Rectal smooth muscle tissue (tissue), 1 donor: ENCODE data around the gene ETNPPL.

Experiments used
- H3K27ac ChIP-seq: one replicate; pipeline ENCODE4 v1.7.0; 2013; ENCODE audit warnings: low read depth, low read length, inconsistent platforms
- H3K27me3 ChIP-seq: one replicate; pipeline ENCODE4 v1.7.0; 2013; ENCODE audit warnings: low read length; ENCODE audit not compliant: control insufficient read depth, insufficient read depth
- H3K36me3 ChIP-seq: one replicate; pipeline ENCODE4 v1.7.0; 2013; ENCODE audit warnings: low read length; ENCODE audit not compliant: control insufficient read depth, insufficient read depth
- H3K4me1 ChIP-seq: one replicate; pipeline ENCODE4 v1.7.0; 2013; ENCODE audit warnings: low read length; ENCODE audit not compliant: control insufficient read depth, insufficient read depth
- H3K4me3 ChIP-seq: one replicate; pipeline ENCODE4 v1.7.0; 2013; ENCODE audit warnings: low read length
- H3K9ac ChIP-seq: one replicate; pipeline ENCODE4 v1.7.0; 2013; ENCODE audit warnings: low read length

The ETNPPL gene

DNA sequence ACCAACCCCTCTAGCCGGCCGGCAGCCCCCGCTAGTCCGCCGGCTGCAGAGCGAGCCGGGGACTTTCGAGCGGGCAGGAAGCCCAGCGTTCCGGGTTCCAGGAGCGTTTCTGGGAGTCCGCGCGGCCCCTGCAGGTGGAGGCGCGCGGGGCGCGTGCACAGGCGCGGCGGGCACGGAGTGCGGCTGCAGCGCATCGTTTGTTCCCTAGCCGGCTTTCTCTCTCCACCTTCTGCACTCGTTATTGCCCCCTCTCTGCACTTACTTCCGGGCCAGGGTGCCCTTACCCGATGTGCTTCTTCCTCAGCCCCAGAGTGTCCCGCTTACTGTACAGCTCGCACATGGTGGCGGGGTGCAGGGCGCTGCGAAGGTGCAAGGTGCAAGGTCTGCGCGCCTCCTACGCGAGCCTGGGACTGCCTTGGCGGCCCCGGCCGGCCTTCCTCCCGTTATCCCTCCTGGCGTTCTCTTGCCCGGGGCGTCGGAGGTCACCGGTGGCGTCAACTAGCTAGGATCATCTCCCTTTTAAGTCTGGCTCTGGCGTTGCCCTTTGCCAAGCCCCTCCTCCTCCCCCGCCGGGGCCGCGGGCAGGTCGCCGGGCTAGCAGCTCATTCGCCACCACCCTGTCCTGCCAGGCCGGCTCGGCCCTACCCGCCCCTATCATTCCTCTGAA is at the start of gene ETNPPL:
Gene ETNPPL (minus strand): TSS at position 495 of the 667 bp plus-strand sequence. CDS start 155 bp downstream, at position 340.
- no peaks in the 10 kb centered on the region for H3K36me3 ChIP-seq
- H3K27ac ChIP-seq: no peak within 1 kb of the TSS
- peak within 1 kb of the TSS; percentile 79 for H3K4me3 ChIP-seq
- no peaks in the 10 kb centered on the region for H3K4me1 ChIP-seq
- H3K9ac ChIP-seq: no peak within 1 kb of the TSS
- H3K27me3 ChIP-seq: no peaks in the 10 kb centered on the region

DNA sequence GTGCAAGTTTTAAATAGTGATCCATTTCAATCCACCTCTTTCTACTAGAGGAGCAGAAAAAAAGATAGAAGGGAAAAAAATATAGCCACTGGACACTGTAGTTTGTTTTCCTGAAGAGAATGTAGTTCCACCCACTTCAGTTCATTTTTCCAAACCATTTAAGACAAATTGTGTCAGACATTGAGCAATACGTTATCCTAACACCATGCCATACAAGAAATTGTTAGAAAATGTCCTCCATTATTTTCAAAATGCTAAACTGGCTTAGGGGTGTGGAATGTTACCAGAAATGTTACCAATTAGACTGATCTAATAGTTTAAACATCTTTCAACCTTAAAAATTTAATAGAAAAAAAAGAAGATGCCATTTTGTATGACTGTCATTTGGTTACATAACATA is 48.6 kb upstream of the ETNPPL start:
- no peaks in the 10 kb centered on the region for H3K4me1 ChIP-seq
- H3K27ac ChIP-seq: no peak overlapping the region
- H3K36me3 ChIP-seq: no peaks in the 10 kb centered on the region
- no peak overlapping the region for H3K4me3 ChIP-seq
- H3K9ac ChIP-seq: no peak overlapping the region
- H3K27me3 ChIP-seq: no peaks in the 10 kb centered on the region

DNA sequence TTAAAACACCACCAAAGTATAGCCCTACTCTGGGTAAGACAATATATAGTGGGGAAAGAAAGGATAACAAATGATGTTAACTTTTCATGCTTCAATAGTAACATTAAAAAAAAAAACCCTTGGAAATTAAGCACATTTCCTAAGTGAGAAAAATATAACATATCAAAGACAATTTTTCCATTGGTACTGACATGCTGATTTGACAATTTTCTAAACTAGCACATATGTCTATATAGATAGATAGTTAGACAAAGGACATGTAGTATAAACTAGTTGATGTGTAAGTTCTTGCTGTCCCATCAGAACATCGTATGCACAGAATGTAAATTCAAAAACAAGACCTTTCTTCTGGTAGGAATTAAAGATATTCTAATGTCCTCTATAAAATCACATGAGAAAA is 47.2 kb upstream of the ETNPPL start:
- H3K36me3 ChIP-seq: no peaks in the 10 kb centered on the region
- no peaks in the 10 kb centered on the region for H3K4me1 ChIP-seq
- H3K27me3 ChIP-seq: no peaks in the 10 kb centered on the region
- H3K4me3 ChIP-seq: no peak overlapping the region
- H3K27ac ChIP-seq: no peak overlapping the region
- H3K9ac ChIP-seq: no peak overlapping the region

DNA sequence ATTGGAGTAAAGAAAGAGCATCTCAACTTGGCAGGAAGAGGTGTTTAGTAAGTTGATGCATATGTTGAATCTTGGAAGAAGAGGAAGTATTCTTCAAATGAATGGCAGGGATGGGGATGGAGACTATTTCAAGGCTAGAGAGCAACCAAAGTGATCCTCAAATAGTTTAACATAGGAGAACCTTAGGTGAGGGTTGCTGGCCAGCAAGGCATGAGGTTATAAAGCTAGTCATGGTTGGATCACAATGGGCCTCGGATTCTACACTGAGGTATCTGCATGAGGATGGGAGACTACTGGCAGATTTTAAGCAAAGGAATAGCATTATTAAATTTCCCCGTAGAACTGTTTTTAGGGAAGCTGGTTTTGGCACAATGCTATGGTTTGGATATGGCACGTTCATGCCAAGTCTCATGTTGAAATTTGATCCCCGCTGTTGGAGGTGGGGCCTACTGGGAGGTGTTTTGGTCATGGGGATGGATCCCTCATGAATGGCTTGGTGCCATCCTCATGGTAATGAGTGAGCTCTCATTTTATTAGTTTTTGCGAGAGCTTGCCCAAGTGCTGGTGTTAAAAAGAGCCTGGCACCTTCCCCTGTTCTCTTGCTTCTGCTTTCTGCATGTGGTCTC is 41.9 kb upstream of the ETNPPL start:
- Histone ChIP-seq H3K4me1 (no peaks in the 10 kb centered on the region), H3K9ac (no peak overlapping the region), H3K4me3 (no peak overlapping the region), H3K27me3 (no peaks in the 10 kb centered on the region), H3K27ac (no peak overlapping the region), H3K36me3 (no peaks in the 10 kb centered on the region)

DNA sequence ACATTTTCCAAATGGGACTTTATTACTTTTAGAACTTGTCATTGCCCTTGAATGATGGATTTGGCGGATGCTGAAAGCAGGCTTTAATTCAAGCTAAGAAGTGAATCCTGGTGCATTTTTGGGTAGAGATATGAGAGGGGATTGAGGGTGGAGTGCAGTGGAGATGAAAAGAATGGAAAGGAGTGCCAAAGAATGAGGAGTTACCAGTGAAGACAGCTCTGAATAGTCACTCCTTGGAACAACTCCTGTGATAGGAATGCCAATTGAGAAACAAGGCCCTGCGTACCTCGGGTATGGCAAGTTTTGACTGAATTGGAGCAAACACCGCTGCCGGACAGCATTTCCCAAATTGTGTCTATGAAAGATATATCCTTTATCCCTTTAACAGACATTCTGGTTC is 36.5 kb upstream of the ETNPPL start:
- Histone ChIP-seq H3K27me3 (no peaks in the 10 kb centered on the region), H3K36me3 (no peaks in the 10 kb centered on the region), H3K4me1 (no peaks in the 10 kb centered on the region), H3K9ac (no peak overlapping the region), H3K27ac (no peak overlapping the region), H3K4me3 (no peak overlapping the region)

DNA sequence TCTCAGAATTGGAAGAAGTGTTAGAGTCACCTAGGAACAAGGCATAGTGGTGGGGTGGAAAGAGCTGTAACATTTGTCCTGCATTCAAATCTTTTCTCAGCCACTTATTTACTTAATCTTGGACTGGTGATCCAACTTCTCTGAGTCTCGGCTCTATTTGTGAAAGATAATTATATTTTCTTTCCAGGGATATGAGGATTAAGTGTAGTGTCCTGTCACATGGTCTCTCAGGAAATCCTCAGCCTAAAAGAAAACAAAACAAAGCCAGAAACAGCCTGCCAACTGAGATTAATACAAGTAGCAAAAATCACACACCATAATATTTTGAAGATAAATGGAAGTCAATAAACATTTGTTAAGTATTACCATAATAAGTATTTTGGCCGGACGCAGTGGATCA is 33.3 kb upstream of the ETNPPL start:
- Histone ChIP-seq H3K9ac (no peak overlapping the region), H3K27ac (no peak overlapping the region)

DNA sequence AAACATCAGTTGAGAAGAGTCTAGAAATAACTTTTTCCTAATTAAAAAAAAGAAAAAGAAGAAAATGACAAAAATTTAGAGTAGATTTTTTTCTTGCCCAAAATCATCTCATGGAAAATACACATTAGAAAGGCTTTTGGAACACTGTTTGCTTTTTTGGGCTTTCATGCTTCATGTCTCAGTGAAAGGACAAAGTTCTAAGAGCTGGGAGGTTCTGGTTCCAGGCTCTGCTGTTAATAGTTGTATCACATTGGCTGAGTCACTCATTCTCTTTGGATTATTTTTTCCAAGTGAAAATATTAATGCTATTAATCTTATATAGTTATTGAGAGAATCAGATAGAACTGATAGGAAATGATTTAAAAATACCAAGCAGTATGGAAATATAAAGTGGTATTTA is 32.9 kb upstream of the ETNPPL start:
- H3K4me3 ChIP-seq: no peak overlapping the region
- no peaks in the 10 kb centered on the region for H3K27me3 ChIP-seq
- no peaks in the 10 kb centered on the region for H3K4me1 ChIP-seq
- no peak overlapping the region for H3K27ac ChIP-seq
- H3K9ac ChIP-seq: no peak overlapping the region
- no peaks in the 10 kb centered on the region for H3K36me3 ChIP-seq

More for the DNA sequence above, 33.3 kb upstream of the ETNPPL start:
- H3K4me1 ChIP-seq: no peaks in the 10 kb centered on the region
- H3K27me3 ChIP-seq: no peaks in the 10 kb centered on the region
- no peaks in the 10 kb centered on the region for H3K36me3 ChIP-seq
- H3K4me3 ChIP-seq: no peak overlapping the region

DNA sequence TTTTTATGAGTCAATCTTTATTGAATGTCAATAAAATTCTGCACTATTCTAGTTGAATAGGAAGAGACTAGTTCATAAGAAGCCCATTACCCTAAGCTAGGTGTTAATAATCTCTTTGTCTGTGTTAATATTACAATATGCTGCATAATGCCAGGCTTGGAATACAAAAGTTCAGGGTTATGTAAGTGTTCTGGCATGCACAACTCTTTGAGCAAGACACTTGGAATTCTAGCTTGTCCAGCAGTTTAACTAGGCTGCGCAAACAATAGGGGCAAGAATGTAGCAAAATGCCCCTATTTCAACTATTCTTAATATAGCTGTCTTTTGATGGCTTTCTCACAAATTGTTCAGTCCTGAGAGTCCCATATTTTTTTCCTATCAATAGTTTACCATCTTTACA is 31.3 kb upstream of the ETNPPL start:
- H3K4me1 ChIP-seq: no peaks in the 10 kb centered on the region
- no peak overlapping the region for H3K4me3 ChIP-seq
- H3K9ac ChIP-seq: no peak overlapping the region
- H3K36me3 ChIP-seq: no peaks in the 10 kb centered on the region
- no peak overlapping the region for H3K27ac ChIP-seq
- no peaks in the 10 kb centered on the region for H3K27me3 ChIP-seq

DNA sequence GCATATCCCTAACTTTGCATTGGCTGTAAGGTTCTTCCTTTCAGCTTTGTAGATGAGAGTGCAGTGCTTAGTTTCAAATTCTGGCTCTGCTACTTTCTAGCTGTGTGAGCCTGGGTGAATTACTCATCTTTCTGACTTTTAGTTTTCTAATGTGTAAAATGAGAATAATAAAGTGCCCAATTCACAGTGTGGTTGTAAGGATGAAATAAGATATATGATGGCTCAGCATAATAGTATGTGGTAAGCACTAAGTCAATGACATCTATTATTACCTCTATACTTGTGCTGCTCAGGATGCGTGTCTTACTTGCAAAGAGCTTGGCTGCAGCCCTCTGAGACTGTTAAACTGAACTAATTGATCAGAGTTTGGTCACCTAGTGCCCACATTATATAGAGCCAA is 30.6 kb upstream of the ETNPPL start:
- H3K27me3 ChIP-seq: no peaks in the 10 kb centered on the region
- H3K4me1 ChIP-seq: no peaks in the 10 kb centered on the region
- H3K4me3 ChIP-seq: no peak overlapping the region
- H3K9ac ChIP-seq: no peak overlapping the region
- H3K27ac ChIP-seq: no peak overlapping the region
- H3K36me3 ChIP-seq: no peaks in the 10 kb centered on the region

DNA sequence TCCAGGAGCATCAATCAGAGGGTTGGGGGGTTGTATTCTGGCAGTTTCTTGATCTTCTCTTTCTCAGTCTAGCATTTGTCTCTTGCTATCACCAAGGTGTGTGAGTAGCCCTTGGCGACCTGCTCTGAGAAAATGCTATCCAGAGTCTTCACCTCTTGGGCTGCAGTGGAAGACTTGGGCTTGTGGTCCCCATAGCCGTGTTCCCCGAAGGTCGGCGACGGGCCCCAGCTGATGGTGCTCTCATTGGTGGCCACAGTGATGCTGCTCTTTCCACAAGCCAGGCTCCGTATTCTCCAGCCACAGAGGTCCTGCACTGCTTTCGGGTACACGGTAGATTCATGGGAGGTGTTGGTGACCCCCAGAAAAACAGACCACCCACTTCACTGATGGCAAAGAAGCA is 25.9 kb upstream of the ETNPPL start:
- no peak overlapping the region for H3K27ac ChIP-seq
- no peak overlapping the region for H3K4me3 ChIP-seq
- H3K36me3 ChIP-seq: no peaks in the 10 kb centered on the region
- no peak overlapping the region for H3K9ac ChIP-seq
- no peaks in the 10 kb centered on the region for H3K27me3 ChIP-seq
- no peaks in the 10 kb centered on the region for H3K4me1 ChIP-seq

DNA sequence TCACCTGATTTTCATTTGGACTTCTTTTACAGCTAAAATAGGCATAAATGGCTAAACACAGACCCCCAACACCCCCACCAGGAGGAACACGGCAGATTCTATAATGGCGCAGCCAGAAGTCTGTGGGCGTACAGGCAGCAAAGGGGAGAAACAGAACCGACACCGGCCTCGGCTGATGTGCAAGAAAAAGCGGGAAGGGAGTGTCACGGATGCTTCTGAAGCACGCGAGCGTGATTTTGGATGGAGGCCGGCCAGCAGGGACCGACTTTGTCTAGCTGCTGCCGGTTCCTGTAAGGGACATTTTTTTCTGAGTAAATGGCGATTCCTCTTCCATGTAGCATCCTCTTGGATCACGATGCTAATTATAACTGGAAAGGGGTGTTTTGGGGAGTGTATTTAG is 24.9 kb upstream of the ETNPPL start:
- H3K4me3 ChIP-seq: no peak overlapping the region

DNA sequence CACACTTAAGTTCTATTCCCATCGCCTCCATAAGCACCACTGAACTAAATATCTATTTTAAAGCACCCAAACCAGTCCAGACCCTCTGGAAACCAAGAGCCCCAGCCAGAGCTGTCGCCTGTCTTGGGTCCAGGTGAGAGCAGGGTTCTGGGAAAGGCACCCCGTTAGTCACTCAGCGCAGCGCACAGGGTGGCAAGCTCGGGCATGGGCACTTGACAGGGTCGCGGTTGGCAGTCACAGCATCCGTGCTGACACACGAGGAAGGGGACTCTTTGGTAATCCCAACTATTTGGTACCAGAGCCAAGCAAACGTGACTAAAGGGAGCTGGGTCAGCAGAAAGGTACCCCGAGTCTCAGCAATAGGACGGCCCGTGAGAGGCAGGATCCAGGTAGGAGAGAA is 24.3 kb upstream of the ETNPPL start:
- Histone ChIP-seq H3K27ac (no peak overlapping the region), H3K36me3 (no peaks in the 10 kb centered on the region), H3K4me3 (no peak overlapping the region), H3K4me1 (no peaks in the 10 kb centered on the region), H3K9ac (no peak overlapping the region), H3K27me3 (no peaks in the 10 kb centered on the region)

More for the DNA sequence above, 24.9 kb upstream of the ETNPPL start:
- no peak overlapping the region for H3K27ac ChIP-seq
- no peaks in the 10 kb centered on the region for H3K4me1 ChIP-seq
- H3K9ac ChIP-seq: no peak overlapping the region
- no peaks in the 10 kb centered on the region for H3K36me3 ChIP-seq
- no peaks in the 10 kb centered on the region for H3K27me3 ChIP-seq

DNA sequence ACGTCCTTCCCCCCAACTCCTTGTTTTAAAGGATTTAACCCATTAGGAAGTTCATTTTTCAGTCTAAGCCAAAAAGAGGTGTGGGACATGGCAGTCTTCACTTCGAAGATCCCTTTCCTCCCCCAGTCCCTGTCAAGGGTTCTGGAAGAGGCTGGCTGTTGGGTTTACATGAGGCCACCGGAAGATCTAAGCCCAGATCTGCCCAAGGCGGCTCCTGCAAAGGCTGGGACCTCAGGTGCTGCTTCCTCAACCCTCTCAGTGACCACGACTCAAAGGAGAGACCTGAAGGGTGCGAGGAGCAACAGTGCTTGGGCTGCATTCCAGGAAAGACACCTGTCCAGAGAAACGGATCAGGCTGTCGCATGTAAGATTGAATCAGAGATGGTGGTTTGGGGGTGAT is 23.5 kb upstream of the ETNPPL start:
- no peak overlapping the region for H3K4me3 ChIP-seq
- H3K4me1 ChIP-seq: no peaks in the 10 kb centered on the region
- H3K36me3 ChIP-seq: no peaks in the 10 kb centered on the region
- H3K27ac ChIP-seq: no peak overlapping the region
- no peaks in the 10 kb centered on the region for H3K27me3 ChIP-seq
- H3K9ac ChIP-seq: no peak overlapping the region
